CD4-positive, alpha-beta memory T cell (primary cell): ENCODE data around the gene OSCAR. TPM values are rescaled to one million over a fixed set of nuclear protein-coding genes. Genes with fewer than 3 reads are reported as not detected.

Experiments
- CTCF ChIA-PET: fragments of 350-600 bp; sonication (Branson Sonifier 250); formaldehyde crosslinking; loops from one replicate; lab custom pipeline; 2021; ENCODE audit warnings: inconsistent platforms; ENCODE audit not compliant: partially characterized antibody; lab: Charles Lee
- POLR2A ChIA-PET: fragments of 350-600 bp; sonication (Branson Sonifier 250); formaldehyde crosslinking; loops from one replicate; lab custom pipeline; 2021; ENCODE audit not compliant: partially characterized antibody; lab: Charles Lee
- DNase-seq, 5 donors: peaks; one replicate each; pipeline versions ENCODE4 v3.0.0 to v3.0.0-alpha.2; 2020 to 2022; ENCODE audit warnings: mixed read lengths in 1 of 5
- H3K27ac ChIP-seq: one replicate; pipeline ENCODE4 v1.7.0; 2013; ENCODE audit warnings: low read depth, low read length
- H3K27me3 ChIP-seq: 2 replicates; pipeline ENCODE4 v1.7.0; 2013; ENCODE audit warnings: mild to moderate bottlenecking, low read length, moderate library complexity; ENCODE audit not compliant: insufficient read depth
- H3K36me3 ChIP-seq: 2 replicates; pipeline ENCODE4 v1.7.0; 2013; ENCODE audit warnings: mild to moderate bottlenecking, low read length, moderate library complexity; ENCODE audit not compliant: insufficient read depth
- H3K4me1 ChIP-seq: 2 replicates; pipeline ENCODE4 v1.7.0; 2013; ENCODE audit warnings: mild to moderate bottlenecking, low read length, moderate library complexity; ENCODE audit not compliant: insufficient read depth
- H3K4me3 ChIP-seq, 2 donors: one replicate each; pipeline ENCODE4 v1.7.0; 2013; ENCODE audit warnings: low read length in 2 of 2, mild to moderate bottlenecking in 1 of 2
- H3K9me3 ChIP-seq, 2 donors: one replicate each; pipeline ENCODE4 v1.7.0; 2013; ENCODE audit warnings: low read length in 2 of 2, control low read depth in 1 of 2; ENCODE audit not compliant: control insufficient read depth in 1 of 2
- H3K27ac Mint-ChIP-seq, 7 donors: one replicate each; pipeline ENCODE4 v1.8.0; 2020 to 2021; ENCODE audit warnings: mixed read lengths in 7 of 7, mild to moderate bottlenecking in 6 of 7, inconsistent platforms in 3 of 7, moderate library complexity in 3 of 7
- H3K27me3 Mint-ChIP-seq, 2 donors: one replicate each; pipeline ENCODE4 v1.8.0; 2020 to 2021; ENCODE audit warnings: mixed read lengths in 2 of 2
- H3K36me3 Mint-ChIP-seq, 2 donors: one replicate each; pipeline ENCODE4 v1.8.0; 2020 to 2021; ENCODE audit warnings: mixed read lengths in 2 of 2, inconsistent platforms in 1 of 2, mild to moderate bottlenecking in 1 of 2
- H3K4me1 Mint-ChIP-seq, 4 donors: one replicate each; pipeline ENCODE4 v1.8.0; 2020 to 2021; ENCODE audit warnings: mixed read lengths in 4 of 4, mild to moderate bottlenecking in 1 of 4
- H3K4me3 Mint-ChIP-seq, 8 donors: one replicate each; pipeline ENCODE4 v1.8.0; 2020 to 2021; ENCODE audit warnings: mixed read lengths in 8 of 8, mild to moderate bottlenecking in 7 of 8, moderate library complexity in 6 of 8, inconsistent platforms in 3 of 8
- H3K9me3 Mint-ChIP-seq, 8 donors: one replicate each; pipeline ENCODE4 v1.8.0; 2020 to 2021; ENCODE audit warnings: mixed read lengths in 8 of 8, mild to moderate bottlenecking in 5 of 8, inconsistent platforms in 3 of 8, moderate library complexity in 1 of 8
- intact Hi-C: fragments of 100-400 bp; cut with micrococcal nuclease; formaldehyde crosslinking; loops from one replicate; pipeline ENCODE4 v1.15.1; 2023
- polyA plus RNA-seq, 2 donors: library from polyadenylated mRNA; unstranded; fragments of 300-500 nt; fragmentation: Illumina TruSeq; gene quantifications; one replicate each; pipeline ENCODE4 v1.2.3, GENCODE V29; 2021
- total RNA-seq, 2 experiments: library from RNA; stranded (reverse); gene quantifications; one replicate each; pipeline ENCODE4 v1.2.3, GENCODE V29; 2021

OSCAR gene
- total and polyA plus RNA-seq, 4 experiments from 2014 or later, result 0.23 to 1.1 (median 0.64) TPM; not detected in 1

DNA sequence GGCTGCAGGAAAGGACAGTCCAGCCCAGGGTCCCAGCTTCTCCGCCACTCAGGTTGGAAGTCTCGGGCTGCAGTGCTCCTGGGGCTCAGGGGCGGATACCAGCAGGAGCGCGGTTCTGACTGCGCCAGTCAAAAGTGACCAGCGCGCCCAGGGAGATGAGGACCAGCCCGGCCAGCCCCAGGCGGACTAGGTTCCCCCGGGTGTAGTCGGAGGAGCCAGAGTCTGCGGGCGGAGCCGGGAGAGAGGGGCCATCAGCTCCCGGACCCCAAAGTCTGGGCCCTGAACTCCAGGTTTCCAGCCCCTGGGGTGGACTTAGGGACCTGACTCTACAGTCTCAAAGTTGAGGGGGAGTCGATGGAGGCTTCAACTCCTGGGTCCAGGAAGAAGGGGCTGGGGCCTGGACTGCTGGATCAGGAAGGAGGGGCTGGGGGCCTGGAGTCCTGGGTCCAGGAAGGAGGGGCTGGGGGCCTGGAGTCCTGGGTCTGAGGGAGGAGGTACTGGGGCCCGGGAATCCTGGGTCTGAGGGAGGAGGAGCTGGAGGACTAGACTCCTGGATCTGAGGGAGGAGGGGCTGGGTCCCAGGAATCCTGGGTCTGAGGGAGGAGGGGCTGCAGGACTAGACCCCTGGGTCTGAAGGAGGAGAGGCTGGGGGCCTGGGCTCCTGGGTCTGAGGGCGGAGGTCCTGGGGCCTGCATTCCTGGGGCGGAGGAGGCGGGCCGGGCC lies 5.3 kb downstream of the OSCAR start:
- peaks cover 13% of the 10 kb centered on the region for H3K4me1 ChIP-seq
- H3K36me3 Mint-ChIP-seq, result no peaks in the 10 kb centered on the region
- no peaks in the 10 kb centered on the region for H3K9me3 ChIP-seq
- peaks cover 5 to 20% (median 9%) of the 10 kb centered on the region in 4 donors for H3K4me1 Mint-ChIP-seq
- ChIA-PET POLR2A (interaction anchor here (0.6 to 6.2 kb wide), 6 partner anchors 9 to 95 kb away, joined by 3 to 49 read pairs (median 4); partner anchors contain the start of genes CNOT3, LENG1, MBOAT7 and PRPF31), CTCF (interaction anchor here (0.8 to 1.0 kb wide), 6 partner anchors 9 to 254 kb away, joined by 3 to 5 read pairs (median 4); partner anchors contain the start of genes PRPF31 and TFPT)
- H3K4me3 ChIP-seq, result peak overlapping the region in 1 of 2 donors; percentile 41
- H3K36me3 ChIP-seq, result no peaks in the 10 kb centered on the region
- no peaks in the 10 kb centered on the region for H3K27me3 ChIP-seq
- no peak for DNase-seq
- H3K27ac ChIP-seq, result peak overlapping the region; percentile 29
- intact Hi-C loops, result no loop called here
- peaks cover 0 to 2% (median 0%) of the 10 kb centered on the region in 8 donors for H3K9me3 Mint-ChIP-seq
- H3K27ac Mint-ChIP-seq, result peak overlapping the region in 1 of 7 donors; percentile 66
- peaks cover 8% of the 10 kb centered on the region in 2 donors for H3K27me3 Mint-ChIP-seq
- H3K4me3 Mint-ChIP-seq, result peak overlapping the region in 4 of 8 donors; percentile 4 to 72 (median 50)

DNA sequence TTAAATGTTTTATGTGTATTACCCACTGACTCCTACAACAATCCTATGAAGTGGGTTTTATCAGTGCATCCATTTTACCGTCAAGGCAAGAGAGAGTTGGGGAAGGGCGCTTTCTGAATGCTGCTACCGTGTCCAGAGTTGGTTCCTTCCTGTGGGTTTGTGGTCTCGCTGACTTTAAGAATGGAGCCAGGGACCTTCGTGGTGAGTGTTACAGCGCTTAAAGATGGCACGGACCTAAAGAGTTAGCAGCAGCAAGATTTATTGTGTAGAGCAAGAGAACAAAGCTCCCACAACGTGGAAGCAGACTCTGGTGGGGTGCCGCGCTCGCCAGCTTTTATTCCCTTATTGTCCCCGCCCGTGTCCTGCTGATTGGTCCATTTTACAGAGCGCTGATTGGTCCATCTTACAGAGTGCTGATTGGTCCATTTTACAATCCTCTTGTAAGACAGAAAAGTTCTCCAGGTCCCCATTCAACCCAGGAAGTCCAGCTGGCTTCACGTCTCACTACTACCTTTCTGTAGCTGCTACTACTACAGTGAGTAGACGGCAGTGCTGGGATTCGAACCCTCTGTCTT lies 6.1 kb downstream of the OSCAR start:
- DNase-seq, result no peak
- H3K27ac Mint-ChIP-seq, result peak overlapping the region in 1 of 7 donors; percentile 66
- peaks cover 8 to 9% of the 10 kb centered on the region in 2 donors for H3K27me3 Mint-ChIP-seq
- Histone ChIP-seq H3K4me3 (no peak overlapping the region), H3K4me1 (peaks cover 13% of the 10 kb centered on the region), H3K27ac (no peak overlapping the region), H3K9me3 (no peaks in the 10 kb centered on the region), H3K36me3 (no peaks in the 10 kb centered on the region), H3K27me3 (no peaks in the 10 kb centered on the region)
- H3K4me1 Mint-ChIP-seq, result peaks cover 5 to 20% (median 9%) of the 10 kb centered on the region in 4 donors
- CTCF ChIA-PET, result no interaction called here
- intact Hi-C loops, result no loop called here
- H3K4me3 Mint-ChIP-seq, result peak overlapping the region in 4 of 8 donors; percentile 29 to 57 (median 46)
- POLR2A ChIA-PET, result interaction anchor here (2.0 to 6.2 kb wide), 2 partner anchors 21 to 42 kb away, joined by 19 to 49 read pairs; partner anchors contain the start of genes CNOT3, PRPF31 and TFPT
- peaks cover 0 to 2% (median 0%) of the 10 kb centered on the region in 8 donors for H3K9me3 Mint-ChIP-seq
- no peaks in the 10 kb centered on the region for H3K36me3 Mint-ChIP-seq

DNA sequence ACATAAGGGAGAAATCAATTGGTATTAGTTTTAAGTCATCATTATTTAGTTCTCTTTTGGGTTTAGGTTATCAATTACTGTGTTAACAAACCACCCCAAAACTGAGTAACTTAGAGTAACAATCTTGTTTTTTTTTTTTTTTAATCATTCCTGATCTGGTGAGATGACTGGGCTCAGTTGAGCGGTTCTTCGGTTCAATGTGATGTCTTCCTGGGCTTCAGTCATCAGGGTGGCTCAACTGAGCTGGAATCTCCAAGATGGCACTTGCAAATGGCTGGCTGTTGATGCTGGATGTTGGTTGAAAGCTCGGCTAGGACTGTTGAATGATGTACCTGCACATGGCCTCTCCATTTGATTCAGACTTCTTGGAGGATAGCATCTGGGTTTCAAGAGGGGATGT lies 16.2 kb downstream of the OSCAR start:
- ChIA-PET POLR2A (no interaction called here), CTCF (no interaction called here)
- H3K27ac ChIP-seq, result no peak overlapping the region
- Mint-ChIP-seq H3K27me3 (peaks cover 0 to 7% of the 10 kb centered on the region in 2 donors), H3K4me1 (no peaks in the 10 kb centered on the region), H3K36me3 (peaks cover 0 to 2% of the 10 kb centered on the region in 2 donors), H3K27ac (no peak overlapping the region), H3K9me3 (peaks cover 0 to 27% (median 15%) of the 10 kb centered on the region in 8 donors), H3K4me3 (no peak overlapping the region)
- H3K9me3 ChIP-seq, result peaks cover 0 to 4% of the 10 kb centered on the region in 2 donors
- H3K4me3 ChIP-seq, result no peak overlapping the region
- DNase-seq, result no peak
- H3K27me3 ChIP-seq, result no peaks in the 10 kb centered on the region
- no peaks in the 10 kb centered on the region for H3K36me3 ChIP-seq
- intact Hi-C loops, result no loop called here
- no peaks in the 10 kb centered on the region for H3K4me1 ChIP-seq

DNA sequence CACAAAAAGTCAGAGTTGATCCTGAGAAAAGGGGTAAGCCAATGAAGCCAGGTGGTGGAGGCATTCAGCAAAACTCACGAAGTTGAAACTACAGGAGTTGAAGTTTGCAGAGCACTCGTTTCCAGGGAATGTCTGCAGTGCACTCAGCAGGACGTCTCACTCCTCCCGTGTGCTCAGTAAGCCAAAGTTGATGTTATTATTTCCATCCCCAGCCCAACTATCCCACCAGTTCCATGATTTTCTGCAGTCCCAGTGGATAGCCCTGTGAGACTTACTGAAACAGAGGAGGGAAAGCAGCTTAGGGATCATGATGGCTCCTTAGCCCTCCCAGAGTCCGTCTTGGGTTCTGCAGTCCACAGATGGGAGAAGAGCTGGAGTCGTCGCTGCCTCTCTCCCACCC lies 19.6 kb downstream of the OSCAR start, which contains the start of gene TARM1:
Gene TARM1 (minus strand): TSS at position 334 of the 400 bp plus-strand sequence. CDS start 25 bp downstream, at position 309.
- no peaks in the 10 kb centered on the region for H3K36me3 ChIP-seq
- intact Hi-C loops, result no loop called here
- H3K27ac ChIP-seq, result no peak within 1 kb of the TSS
- no peak within 1 kb of the TSS for H3K4me3 ChIP-seq
- no peak within 1 kb of the TSS for H3K27ac Mint-ChIP-seq
- no peaks in the 10 kb centered on the region for H3K4me1 Mint-ChIP-seq
- H3K27me3 Mint-ChIP-seq, result peaks cover 0 to 4% of the 10 kb centered on the region in 2 donors
- ChIA-PET POLR2A (no interaction called here), CTCF (no interaction called here)
- H3K36me3 Mint-ChIP-seq, result peaks cover 0 to 2% of the 10 kb centered on the region in 2 donors
- H3K9me3 ChIP-seq, result peaks cover 0 to 4% of the 10 kb centered on the region in 2 donors
- no peaks in the 10 kb centered on the region for H3K4me1 ChIP-seq
- H3K27me3 ChIP-seq, result no peaks in the 10 kb centered on the region
- DNase-seq, result no peak
- no peak within 1 kb of the TSS for H3K4me3 Mint-ChIP-seq
- H3K9me3 Mint-ChIP-seq, result peaks cover 0 to 27% (median 15%) of the 10 kb centered on the region in 8 donors

DNA sequence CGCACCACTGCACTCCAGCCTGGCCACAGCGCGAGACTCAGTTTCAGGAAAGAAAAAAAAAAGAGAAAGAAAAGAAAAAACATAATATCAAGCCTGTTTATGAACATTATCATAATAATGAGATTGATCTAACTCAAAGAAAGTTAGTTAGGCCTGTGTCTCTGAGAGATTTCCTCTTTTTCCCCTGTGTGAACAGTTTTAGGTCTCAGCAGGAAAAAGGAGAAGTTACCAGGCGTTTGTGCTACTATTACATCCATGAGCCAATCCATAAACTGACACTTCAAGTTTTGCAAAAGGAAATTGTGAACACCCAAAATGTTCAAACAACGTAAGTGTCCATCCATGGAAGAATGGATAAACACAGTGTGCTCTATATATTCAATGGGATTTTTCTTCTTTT lies 23.3 kb downstream of the OSCAR start:
- POLR2A ChIA-PET, result no interaction called here
- Mint-ChIP-seq H3K27ac (no peak overlapping the region), H3K4me3 (no peak overlapping the region), H3K4me1 (no peaks in the 10 kb centered on the region), H3K27me3 (peaks cover 0 to 2% of the 10 kb centered on the region in 2 donors), H3K36me3 (no peaks in the 10 kb centered on the region), H3K9me3 (peaks cover 0 to 21% (median 7%) of the 10 kb centered on the region in 8 donors)
- CTCF ChIA-PET, result no interaction called here
- DNase-seq, result no peak
- H3K27ac ChIP-seq, result no peak overlapping the region
- H3K4me3 ChIP-seq, result no peak overlapping the region
- H3K27me3 ChIP-seq, result no peaks in the 10 kb centered on the region
- peaks cover 0 to 4% of the 10 kb centered on the region in 2 donors for H3K9me3 ChIP-seq
- no peaks in the 10 kb centered on the region for H3K4me1 ChIP-seq
- no peaks in the 10 kb centered on the region for H3K36me3 ChIP-seq
- intact Hi-C loops, result no loop called here

DNA sequence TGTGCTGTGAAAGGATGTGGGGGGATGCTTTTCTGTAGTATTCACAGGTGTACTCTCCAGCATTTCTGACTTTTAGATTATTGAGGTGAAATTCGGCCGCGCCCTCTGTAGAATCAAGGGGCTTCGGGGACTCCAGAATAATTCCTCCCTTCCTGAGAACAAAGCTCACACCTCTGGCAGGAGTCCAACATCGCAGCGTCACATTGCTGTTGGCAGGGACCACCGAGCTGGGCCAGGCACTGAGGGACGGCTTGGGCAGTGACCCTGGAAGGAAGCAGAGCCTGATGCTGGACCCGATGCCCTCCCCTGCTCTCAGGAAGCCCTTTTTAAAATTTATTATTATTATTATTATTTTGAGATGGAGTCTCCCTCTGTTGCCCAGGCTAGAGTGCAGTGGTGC lies 25.8 kb downstream of the OSCAR start:
- H3K36me3 ChIP-seq, result no peaks in the 10 kb centered on the region
- no peak overlapping the region for H3K4me3 Mint-ChIP-seq
- ChIA-PET POLR2A (no interaction called here), CTCF (no interaction called here)
- H3K4me1 ChIP-seq, result no peaks in the 10 kb centered on the region
- no peaks in the 10 kb centered on the region for H3K4me1 Mint-ChIP-seq
- H3K36me3 Mint-ChIP-seq, result no peaks in the 10 kb centered on the region
- H3K9me3 ChIP-seq, result no peaks in the 10 kb centered on the region
- intact Hi-C loops, result no loop called here
- no peak for DNase-seq
- H3K27me3 ChIP-seq, result no peaks in the 10 kb centered on the region
- H3K27ac Mint-ChIP-seq, result no peak overlapping the region
- H3K9me3 Mint-ChIP-seq, result peaks cover 0 to 6% (median 1%) of the 10 kb centered on the region in 8 donors
- no peak overlapping the region for H3K27ac ChIP-seq
- no peak overlapping the region for H3K4me3 ChIP-seq
- H3K27me3 Mint-ChIP-seq, result peaks cover 2 to 4% of the 10 kb centered on the region in 2 donors

DNA sequence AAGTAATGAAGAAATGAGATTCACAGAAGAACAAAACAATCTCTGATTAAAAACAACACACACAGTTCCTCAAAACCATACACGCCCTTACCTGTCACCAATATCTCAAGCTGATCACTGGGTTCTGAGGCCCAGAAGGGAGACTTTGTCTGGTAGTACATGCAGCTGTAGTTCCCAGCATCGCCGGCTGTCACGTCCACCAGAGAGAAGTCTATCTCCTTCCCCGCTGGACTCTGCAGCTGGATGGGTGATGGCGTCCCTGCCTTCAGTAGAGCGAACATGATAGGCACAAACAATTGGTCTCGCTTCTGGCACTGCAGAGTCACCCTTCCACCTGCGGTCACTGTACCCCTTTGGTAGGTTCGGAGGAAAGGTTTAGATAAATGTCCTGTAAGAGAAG lies 26.8 kb downstream of the OSCAR start:
- DNase-seq, result no peak
- CTCF ChIA-PET, result no interaction called here
- no peaks in the 10 kb centered on the region for H3K4me1 ChIP-seq
- Mint-ChIP-seq H3K4me3 (no peak overlapping the region), H3K27ac (no peak overlapping the region), H3K4me1 (no peaks in the 10 kb centered on the region), H3K27me3 (peaks cover 4 to 6% of the 10 kb centered on the region in 2 donors), H3K36me3 (no peaks in the 10 kb centered on the region), H3K9me3 (peaks cover 0 to 7% (median under 1%) of the 10 kb centered on the region in 8 donors)
- intact Hi-C loops, result no loop called here
- no peaks in the 10 kb centered on the region for H3K9me3 ChIP-seq
- POLR2A ChIA-PET, result no interaction called here
- no peaks in the 10 kb centered on the region for H3K27me3 ChIP-seq
- no peak overlapping the region for H3K27ac ChIP-seq
- H3K36me3 ChIP-seq, result no peaks in the 10 kb centered on the region
- H3K4me3 ChIP-seq, result no peak overlapping the region
